ENCODE results near the gene HSD17B2.
"Not testable (repeated sequence)": the region's sequence is repeated elsewhere in the genome, so short reads cannot be mapped to it uniquely, and the experiment has no call there.

HSD17B2 gene

GRCh38 chr16:82136956-82137821, 102.1 kb downstream of the HSD17B2 start:
- no peak for DNase-seq

DNA sequence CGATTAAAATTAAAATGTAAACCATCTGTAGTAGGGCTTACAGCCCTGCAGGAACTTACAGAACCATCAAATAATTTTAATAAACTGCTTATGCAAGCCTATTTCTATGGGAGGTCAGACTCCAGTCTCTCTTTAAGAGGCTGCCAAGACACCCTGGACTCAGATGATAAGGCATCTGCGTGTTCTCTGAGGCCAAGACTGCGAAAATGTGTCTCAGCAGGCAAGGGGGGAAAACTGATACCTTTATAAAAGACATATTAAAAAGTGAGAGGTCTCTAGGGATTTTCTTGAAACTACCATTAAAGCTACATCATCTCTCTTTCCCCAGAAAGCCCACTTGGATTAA, 102.7 kb downstream of the HSD17B2 start:
- DNase-seq = no peak

DNA sequence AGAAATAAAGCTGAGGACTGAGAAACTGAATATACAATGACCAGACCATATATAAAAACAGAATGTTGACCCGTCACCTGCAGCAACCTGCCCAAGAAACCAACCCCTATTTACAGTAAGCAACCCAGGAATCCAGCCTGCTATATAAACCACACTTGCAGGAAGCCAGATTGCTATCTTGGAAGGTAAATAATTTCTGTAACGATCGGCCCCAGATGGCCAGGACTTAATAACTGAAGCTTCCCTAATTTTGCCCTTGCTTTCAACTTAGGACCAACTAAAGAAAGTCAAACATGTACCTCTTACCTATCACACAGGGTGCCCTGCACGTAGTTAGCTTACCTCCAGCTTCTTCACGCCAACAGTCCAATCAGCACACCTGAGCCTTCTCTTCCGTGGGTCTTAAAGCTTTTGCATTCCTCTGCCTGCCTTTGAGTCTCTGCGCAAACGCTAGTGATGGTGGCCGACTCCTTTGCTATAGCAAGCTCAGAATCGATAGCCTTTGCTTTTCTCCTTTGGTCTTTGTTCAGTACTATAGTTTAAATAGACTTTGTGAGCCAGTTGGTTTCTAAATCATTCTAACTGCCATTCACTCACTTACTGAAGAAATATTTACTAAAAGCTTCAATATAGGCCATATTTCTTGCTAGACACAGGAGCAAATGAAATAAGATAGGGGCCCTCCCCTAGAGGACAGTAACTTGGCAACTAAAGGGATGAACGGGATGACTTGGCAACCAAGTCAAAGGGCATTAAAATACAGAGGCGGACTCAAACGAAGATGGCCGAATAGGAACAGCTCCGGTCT, 103.6 kb downstream of the HSD17B2 start:
- no peak for DNase-seq

DNA sequence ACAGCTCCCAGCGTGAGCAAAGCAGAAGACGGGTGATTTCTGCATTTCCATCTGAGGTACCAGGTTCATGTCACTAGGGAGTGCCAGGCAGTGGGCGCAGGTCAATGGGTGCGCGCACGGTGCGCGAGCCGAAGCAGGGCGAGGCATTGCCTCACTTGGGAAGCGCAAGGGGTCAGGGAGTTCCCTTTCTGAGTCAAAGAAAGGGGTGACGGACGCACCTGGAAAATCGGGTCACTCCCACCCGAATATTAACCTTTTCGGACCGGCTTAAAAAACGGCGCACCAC, 104.2 kb downstream of the HSD17B2 start:
- not testable (repeated sequence) for DNase-seq

DNA sequence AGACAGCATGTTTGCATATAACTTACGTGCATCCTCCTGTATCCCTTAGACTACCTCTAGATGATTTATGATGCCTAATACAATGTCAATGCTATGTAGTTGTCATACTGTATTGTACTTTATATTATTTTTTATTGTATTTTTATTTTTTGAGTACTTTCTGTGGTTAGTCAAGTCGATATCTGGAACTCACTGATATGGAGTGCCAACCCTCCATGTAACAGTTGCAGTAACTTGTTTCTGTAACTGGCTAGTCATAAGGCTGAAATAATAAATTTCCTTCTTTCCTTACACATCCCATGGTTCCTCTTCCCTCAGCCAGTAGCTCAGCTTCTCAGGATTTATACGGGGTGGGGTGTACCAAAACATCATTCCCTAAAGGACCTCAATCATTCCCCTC, 111.5 kb downstream of the HSD17B2 start:
- DNase-seq = no peak

- no peak for DNase-seq
These were observed 111.9 kb downstream of the HSD17B2 start for GRCh38 chr16:82146957-82147356.

- DNase-seq = no peak
These were observed 112.5 kb downstream of the HSD17B2 start for GRCh38 chr16:82147546-82147945.
